Measurements from ENCODE around the gene PSMD12.
"Not testable (repeated sequence)": the region's sequence is repeated elsewhere in the genome, so short reads cannot be mapped to it uniquely, and the experiment has no call there.

Gene PSMD12

DNA sequence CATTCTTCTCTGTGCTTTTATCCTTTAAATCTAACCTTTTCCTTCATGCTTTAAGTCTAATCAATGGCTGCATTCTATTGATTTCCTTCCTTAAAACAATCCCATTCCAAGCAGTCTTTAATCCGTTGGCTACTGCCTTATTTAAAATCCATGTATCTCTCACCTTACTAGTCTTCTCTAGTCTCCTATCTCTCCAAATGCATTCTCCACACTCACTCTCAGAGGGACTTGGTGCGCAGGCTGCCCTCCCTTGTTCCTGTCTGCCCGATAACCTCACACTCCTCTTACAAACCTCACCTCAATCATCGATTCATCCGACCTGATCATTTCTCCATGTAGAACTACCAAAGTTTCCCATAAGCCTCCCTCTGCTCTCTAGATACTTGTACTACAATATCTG lies 23.1 kb downstream of the PSMD12 start:
- Histone ChIP-seq H3K9me3 (ENCODE audit: control insufficient read depth, low read length) (no peaks in the 10 kb centered on the region), H3K79me2 (no peaks in the 10 kb centered on the region), H3K27ac (no peak overlapping the region), H3K4me1 (no peaks in the 10 kb centered on the region), H3K9ac (no peak overlapping the region), H3K36me3 (ENCODE audit: control insufficient read depth, insufficient read depth, low read length) (no peaks in the 10 kb centered on the region), H3K4me2 (ENCODE audit: low read length) (no peak overlapping the region), H3K4me3 (ENCODE audit: low read depth, low read length) (no peak overlapping the region), H2AFZ (no peak overlapping the region), H3K27me3 (ENCODE audit: control insufficient read depth, insufficient read depth, low read length) (no peaks in the 10 kb centered on the region)
- no peak for TF ChIP-seq CTCF (IDR thresholded peaks at IDR 0.05)

DNA sequence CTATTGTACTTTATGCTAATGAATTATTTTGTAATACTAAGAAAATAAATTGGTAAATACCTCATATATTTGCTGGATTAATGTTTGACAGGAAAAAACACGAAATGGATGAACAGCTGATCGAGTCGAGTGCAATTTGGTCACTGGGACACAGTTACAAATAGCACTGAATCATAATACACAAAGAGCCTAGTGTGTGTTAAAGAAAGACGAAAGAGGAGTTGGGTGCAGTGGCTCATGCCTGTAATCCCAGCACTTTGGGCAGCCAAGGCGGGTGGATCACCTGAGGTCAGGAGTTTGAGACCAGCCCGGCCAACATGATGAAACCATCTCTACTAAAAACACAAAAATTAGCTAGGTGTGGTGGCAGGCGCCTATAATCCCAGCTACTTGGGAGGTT lies 28.0 kb downstream of the PSMD12 start:
- not testable (repeated sequence) for H3K36me3 ChIP-seq (ENCODE audit: control insufficient read depth, insufficient read depth, low read length); H3K4me1 ChIP-seq

DNA sequence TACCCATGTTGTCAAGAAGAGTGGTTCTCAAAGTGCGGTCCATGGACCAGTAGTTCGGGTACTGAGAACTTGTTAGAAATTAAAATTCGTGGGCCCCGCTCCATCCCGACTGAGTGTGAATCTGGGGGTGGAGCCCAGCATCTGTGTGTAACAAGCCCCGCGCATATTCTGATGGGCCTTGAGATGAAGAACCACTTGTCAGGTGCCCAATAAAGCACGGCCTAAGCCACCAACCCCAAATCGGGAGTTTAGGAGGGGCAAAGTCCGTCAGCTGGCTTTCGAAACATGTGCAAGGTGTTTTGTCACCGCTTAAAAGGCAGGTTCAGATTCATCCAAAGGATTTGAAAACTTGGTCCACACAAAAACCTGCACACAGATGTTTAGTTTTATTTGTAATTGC lies 29.5 kb downstream of the PSMD12 start:
- Histone ChIP-seq H3K27ac (no peak overlapping the region), H3K4me2 (ENCODE audit: low read length) (no peak overlapping the region), H3K9ac (no peak overlapping the region), H3K36me3 (ENCODE audit: control insufficient read depth, insufficient read depth, low read length) (no peaks in the 10 kb centered on the region), H3K79me2 (no peaks in the 10 kb centered on the region), H3K27me3 (ENCODE audit: control insufficient read depth, insufficient read depth, low read length) (no peaks in the 10 kb centered on the region), H3K4me3 (ENCODE audit: low read depth, low read length) (no peak overlapping the region), H3K4me1 (no peaks in the 10 kb centered on the region), H2AFZ (no peak overlapping the region), H3K9me3 (ENCODE audit: control insufficient read depth, low read length) (no peaks in the 10 kb centered on the region)
- TF ChIP-seq CTCF (IDR thresholded peaks at IDR 0.05), result no peak

More for the DNA sequence above, 28.0 kb downstream of the PSMD12 start:
- not testable (repeated sequence) for H3K27me3 ChIP-seq (ENCODE audit: control insufficient read depth, insufficient read depth, low read length); H3K4me2 ChIP-seq (ENCODE audit: low read length); H3K9me3 ChIP-seq (ENCODE audit: control insufficient read depth, low read length); H2AFZ ChIP-seq; H3K79me2 ChIP-seq; H3K27ac ChIP-seq; H3K9ac ChIP-seq; H3K4me3 ChIP-seq (ENCODE audit: low read depth, low read length)

- no peaks in the 10 kb centered on the region for H3K4me1 ChIP-seq
- TF ChIP-seq CTCF (IDR thresholded peaks at IDR 0.05), result no peak
- H3K4me2 ChIP-seq (ENCODE audit: low read length), result no peak overlapping the region
- no peak overlapping the region for H3K27ac ChIP-seq
- no peaks in the 10 kb centered on the region for H3K27me3 ChIP-seq (ENCODE audit: control insufficient read depth, insufficient read depth, low read length)
- no peak overlapping the region for H3K4me3 ChIP-seq (ENCODE audit: low read depth, low read length)
- no peaks in the 10 kb centered on the region for H3K79me2 ChIP-seq
- no peak overlapping the region for H2AFZ ChIP-seq
- no peaks in the 10 kb centered on the region for H3K36me3 ChIP-seq (ENCODE audit: control insufficient read depth, insufficient read depth, low read length)
- no peaks in the 10 kb centered on the region for H3K9me3 ChIP-seq (ENCODE audit: control insufficient read depth, low read length)
- no peak overlapping the region for H3K9ac ChIP-seq
Measured at GRCh38 chr17:67335245-67335835, 31.0 kb downstream of the PSMD12 start.

DNA sequence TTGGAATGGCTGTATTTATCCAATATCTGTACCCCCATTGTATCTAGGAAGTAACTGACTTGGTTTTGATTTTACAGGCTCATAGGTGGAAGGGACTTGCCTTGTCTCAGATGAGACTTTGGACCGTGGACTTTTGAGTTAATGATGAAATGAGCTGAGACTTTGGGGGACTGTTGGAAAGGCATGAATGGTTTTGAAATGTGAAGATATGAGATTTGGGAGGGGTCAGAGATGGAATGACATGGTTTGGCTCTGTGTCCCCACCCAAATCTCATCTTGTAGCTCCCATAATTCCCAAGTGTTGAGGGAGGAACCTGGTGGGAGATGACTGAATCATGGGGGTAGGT lies 34.2 kb downstream of the PSMD12 start:
- not testable (repeated sequence) for H3K4me2 ChIP-seq (ENCODE audit: low read length); H3K9ac ChIP-seq; H2AFZ ChIP-seq; H3K36me3 ChIP-seq (ENCODE audit: control insufficient read depth, insufficient read depth, low read length); H3K4me1 ChIP-seq; H3K27me3 ChIP-seq (ENCODE audit: control insufficient read depth, insufficient read depth, low read length); H3K79me2 ChIP-seq; H3K27ac ChIP-seq; H3K9me3 ChIP-seq (ENCODE audit: control insufficient read depth, low read length); H3K4me3 ChIP-seq (ENCODE audit: low read depth, low read length)

DNA sequence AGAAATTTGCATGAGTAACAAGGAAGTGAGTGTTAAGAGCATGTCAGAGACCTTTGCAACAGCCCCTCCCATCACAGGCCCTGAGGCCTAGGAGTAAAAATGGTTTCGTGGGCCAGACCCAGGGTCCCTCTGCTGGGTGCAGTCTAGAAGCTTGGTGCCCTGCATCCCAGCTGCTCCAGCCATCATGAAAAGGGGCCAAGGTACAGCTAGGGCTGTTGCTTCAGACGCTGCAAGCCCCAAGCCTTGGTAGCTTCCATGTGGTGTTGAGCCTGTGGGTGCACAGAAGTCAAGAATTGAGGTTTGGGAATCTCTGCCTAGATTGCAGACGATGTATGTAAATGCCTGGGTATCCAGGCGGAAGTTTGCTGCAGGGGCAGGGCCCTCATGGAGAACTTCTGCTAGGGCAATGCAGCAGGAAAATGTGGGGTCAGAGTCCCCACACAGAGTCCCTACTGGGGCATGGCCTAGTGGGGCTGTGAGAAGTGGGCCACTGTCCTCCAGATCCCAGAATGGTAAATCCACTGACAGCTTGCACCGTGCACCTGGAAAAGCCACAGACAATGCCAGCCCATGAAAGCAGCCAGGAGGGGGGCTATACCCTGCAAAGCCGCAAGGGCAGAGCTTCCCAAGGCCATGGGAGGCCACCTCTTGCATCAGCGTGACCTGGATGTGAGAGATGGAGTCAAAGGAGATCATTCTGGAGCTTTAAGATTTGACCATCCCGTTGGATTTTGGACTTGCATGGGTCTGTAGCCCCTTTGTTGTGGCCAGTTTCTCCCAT lies 34.8 kb downstream of the PSMD12 start:
- H3K9me3 ChIP-seq (ENCODE audit: control insufficient read depth, low read length); H3K4me1 ChIP-seq; H3K4me2 ChIP-seq (ENCODE audit: low read length); H3K9ac ChIP-seq; H3K27ac ChIP-seq; H3K36me3 ChIP-seq (ENCODE audit: control insufficient read depth, insufficient read depth, low read length); H2AFZ ChIP-seq; H3K27me3 ChIP-seq (ENCODE audit: control insufficient read depth, insufficient read depth, low read length); H3K79me2 ChIP-seq; H3K4me3 ChIP-seq (ENCODE audit: low read depth, low read length): not testable (repeated sequence)

All from parathyroid adenoma (tissue), 2 donors.